SU-DHL-6 (cell line): ENCODE measurements around the gene SSC5D.

Experiments
- H2AFZ ChIP-seq: fragments of 200-600 bp; sonication (generic); 2 replicates; pipeline ENCODE4 v1.6.1; 2014; ENCODE audit warnings: low read depth, mild to moderate bottlenecking, moderate library complexity, mixed read lengths, antibody characterized with exemption, low read length; ENCODE audit not compliant: severe bottlenecking
- H3F3A ChIP-seq: fragments of 200-600 bp; shearing (Covaris generic); 2 replicates; pipeline ENCODE4 v1.6.0; 2016; ENCODE audit warnings: antibody characterized with exemption, mild to moderate bottlenecking; ENCODE audit not compliant: insufficient read depth
- H3K27ac ChIP-seq: fragments of 200-600 bp; sonication (generic); 2 replicates; pipeline ENCODE4 v1.5.1; 2016; ENCODE audit warnings: low read depth, mild to moderate bottlenecking, low read length, moderate library complexity, mixed read lengths
- H3K27me3 ChIP-seq: fragments of 200-600 bp; sonication (generic), shearing (Covaris generic); 2 replicates; pipeline ENCODE4 v1.6.0; 2014; ENCODE audit warnings: mild to moderate bottlenecking, low read length
- H3K36me3 ChIP-seq: fragments of 200-600 bp; sonication (generic); 2 replicates; pipeline ENCODE4 v1.6.1; 2014; ENCODE audit warnings: mild to moderate bottlenecking, low read length, mixed read lengths
- H3K4me2 ChIP-seq: fragments of 300-600, 200-600 bp; shearing (Covaris generic), sonication (generic); 2 replicates; pipeline ENCODE4 v1.6.0; 2014; ENCODE audit warnings: low read length, low read depth, mild to moderate bottlenecking; ENCODE audit not compliant: poor library complexity, severe bottlenecking
- H3K4me3 ChIP-seq: fragments of 200-600 bp; sonication (generic); 2 replicates; pipeline ENCODE4 v1.5.1; 2014; ENCODE audit warnings: antibody characterized with exemption, low read length, mild to moderate bottlenecking, mixed read lengths; ENCODE audit not compliant: insufficient read depth, poor library complexity, severe bottlenecking
- H3K79me2 ChIP-seq: fragments of 200-600 bp; sonication (generic); 2 replicates; pipeline ENCODE4 v1.6.1; 2014; ENCODE audit warnings: mild to moderate bottlenecking, low read length, moderate library complexity; ENCODE audit not compliant: insufficient read depth
- H3K9ac ChIP-seq: fragments of 200-600 bp; sonication (generic); 2 replicates; pipeline ENCODE4 v1.7.0; 2014; ENCODE audit warnings: mild to moderate bottlenecking, low read length
- H3K9me2 ChIP-seq: fragments of 200-600 bp; sonication (generic); replicated peaks from 2 replicates; pipeline ENCODE4 v1.6.1; 2014; ENCODE audit warnings: low read length; ENCODE audit not compliant: insufficient read depth
- H3K9me3 ChIP-seq: fragments of 200-600 bp; sonication (generic); 2 replicates; pipeline ENCODE4 v1.6.1; 2014; ENCODE audit warnings: low read length, mixed read lengths; ENCODE audit not compliant: insufficient read depth
- H4K20me1 ChIP-seq: fragments of 200-600 bp; sonication (generic); 2 replicates; pipeline ENCODE4 v1.6.1; 2014; ENCODE audit warnings: low read depth, mild to moderate bottlenecking, antibody characterized with exemption, low read length, moderate library complexity, mixed read lengths
- CTCF ChIP-seq: fragments of 200-600 bp; sonication (generic); IDR thresholded peaks from one replicate; pipeline ENCODE4 v1.5.1; 2017; ENCODE audit warnings: antibody characterized with exemption, mild to moderate bottlenecking, low read length, moderate library complexity; ENCODE audit not compliant: insufficient read depth, poor library complexity, severe bottlenecking
- EZH2phosphoT487 ChIP-seq: fragments of 200-600 bp; sonication (generic), shearing (Covaris generic); conservative IDR thresholded peaks from 2 replicates; pipeline ENCODE4 v1.6.1; 2018; ENCODE audit warnings: mild to moderate bottlenecking, antibody characterized with exemption, low read length, moderate library complexity, mixed read lengths

SSC5D gene

GRCh38 chr19:55567708-55568328 is 79.6 kb downstream of the SSC5D start:
- Histone ChIP-seq H3K4me2 (no peak overlapping the region), H3K9me2 (no peaks in the 10 kb centered on the region), H2AFZ (no peak overlapping the region), H3F3A (no peaks in the 10 kb centered on the region), H4K20me1 (no peaks in the 10 kb centered on the region), H3K27me3 (no peaks in the 10 kb centered on the region), H3K27ac (no peak overlapping the region), H3K9ac (no peak overlapping the region), H3K79me2 (no peaks in the 10 kb centered on the region), H3K4me3 (no peak overlapping the region), H3K9me3 (no peaks in the 10 kb centered on the region), H3K36me3 (no peaks in the 10 kb centered on the region)
- no peak for TF ChIP-seq CTCF
- no peak for TF ChIP-seq EZH2phosphoT487
